Measurements from ENCODE around the gene RETREG3. TPM values are rescaled to one million over a fixed set of nuclear protein-coding genes. Genes with fewer than 3 reads are reported as not detected.

Gene RETREG3
- total and polyA plus RNA-seq, 2 of the 13 experiments (the other 11 are each of a cell fraction or from before 2014, with no cell fraction given), result 47.0 to 55.8 TPM

DNA sequence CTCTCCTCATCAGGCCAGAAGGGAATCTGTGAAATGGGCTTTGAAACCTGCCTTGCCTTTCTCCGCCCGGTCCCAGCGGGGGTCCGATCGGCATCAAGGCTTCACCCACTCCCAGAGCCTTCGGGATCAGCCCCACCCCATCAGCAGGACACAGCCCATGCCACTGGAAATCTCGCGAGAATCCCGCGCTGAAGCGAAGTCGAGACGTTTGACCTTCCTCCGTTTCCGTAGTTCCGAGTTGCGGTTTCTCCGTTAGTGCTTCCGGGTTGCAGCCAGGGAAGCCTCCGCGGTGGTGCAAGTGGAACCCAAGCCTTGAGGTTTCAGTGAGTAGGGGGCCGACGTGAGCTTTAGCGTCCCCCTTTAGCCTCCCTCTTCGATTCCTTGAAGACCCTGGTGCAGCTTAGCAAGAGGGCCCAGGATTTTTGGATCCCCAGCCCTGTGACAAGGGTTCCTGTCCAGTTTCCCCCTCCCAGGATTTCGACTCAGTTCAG is 47.2 kb downstream of the RETREG3 start, which contains the start of gene COASY (continued):
- TF ChIP-seq, protein P1, sequence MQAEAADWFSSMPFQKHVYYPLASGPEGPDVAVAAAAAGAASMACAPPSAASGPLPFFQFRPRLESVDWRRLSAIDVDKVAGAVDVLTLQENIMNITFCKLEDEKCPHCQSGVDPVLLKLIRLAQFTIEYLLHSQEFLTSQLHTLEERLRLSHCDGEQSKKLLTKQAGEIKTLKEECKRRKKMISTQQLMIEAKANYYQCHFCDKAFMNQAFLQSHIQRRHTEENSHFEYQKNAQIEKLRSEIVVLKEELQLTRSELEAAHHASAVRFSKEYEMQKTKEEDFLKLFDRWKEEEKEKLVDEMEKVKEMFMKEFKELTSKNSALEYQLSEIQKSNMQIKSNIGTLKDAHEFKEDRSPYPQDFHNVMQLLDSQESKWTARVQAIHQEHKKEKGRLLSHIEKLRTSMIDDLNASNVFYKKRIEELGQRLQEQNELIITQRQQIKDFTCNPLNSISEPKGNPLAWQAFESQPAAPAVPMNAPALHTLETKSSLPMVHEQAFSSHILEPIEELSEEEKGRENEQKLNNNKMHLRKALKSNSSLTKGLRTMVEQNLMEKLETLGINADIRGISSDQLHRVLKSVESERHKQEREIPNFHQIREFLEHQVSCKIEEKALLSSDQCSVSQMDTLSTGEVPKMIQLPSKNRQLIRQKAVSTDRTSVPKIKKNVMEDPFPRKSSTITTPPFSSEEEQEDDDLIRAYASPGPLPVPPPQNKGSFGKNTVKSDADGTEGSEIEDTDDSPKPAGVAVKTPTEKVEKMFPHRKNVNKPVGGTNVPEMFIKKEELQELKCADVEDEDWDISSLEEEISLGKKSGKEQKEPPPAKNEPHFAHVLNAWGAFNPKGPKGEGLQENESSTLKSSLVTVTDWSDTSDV (CRISPR knock-in tag; IDR thresholded peaks at IDR 0.05), result no peak
- TF ChIP-seq ZNF879 (CRISPR knock-in tag; IDR thresholded peaks at IDR 0.05) (0 out of 2 replicates have a peak, but pooled peaks have one; percentile 85), ZNF431 (CRISPR knock-in tag; IDR thresholded peaks at IDR 0.05; ENCODE audit: borderline replicate concordance, low read depth) (0 out of 2 replicates have a peak, but pooled peaks have one; percentile 75), SUZ12 (IDR thresholded peaks at IDR 0.05; ENCODE audit: low read depth, low read length) (no peak), GATA4 (IDR thresholded peaks at IDR 0.05; ENCODE audit: borderline replicate concordance, low read depth) (peak; percentile 57; the same call in 1 of the 2 replicates), ZNF792 (CRISPR knock-in tag; IDR thresholded peaks at IDR 0.05) (peak; percentile 75), AKAP8 (CRISPR knock-in tag; IDR thresholded peaks at IDR 0.05) (peak; percentile 53; the same call in 1 of the 2 replicates), SRF (IDR thresholded peaks at IDR 0.05; ENCODE audit: low read depth, low read length) (peak; percentile 43; the same call in 1 of the 2 replicates), JUN (CRISPR knock-in tag; IDR thresholded peaks at IDR 0.05) (0 out of 2 replicates have a peak, but pooled peaks have one; percentile 56), SP2 (CRISPR knock-in tag; IDR thresholded peaks at IDR 0.05) (peak; percentile 55; the same call in 1 of the 2 replicates), ZNF7 (CRISPR knock-in tag; IDR thresholded peaks at IDR 0.05) (no peak), ZNF224 (CRISPR knock-in tag; IDR thresholded peaks at IDR 0.05) (peak; percentile 94), ZNF205 (CRISPR knock-in tag; IDR thresholded peaks at IDR 0.05) (no peak; the same call in 1 of the 2 replicates), NCOA2 (CRISPR knock-in tag; IDR thresholded peaks at IDR 0.05) (no peak; the same call in 1 of the 2 replicates), ZNF550 (CRISPR knock-in tag; IDR thresholded peaks at IDR 0.05; ENCODE audit: borderline replicate concordance) (no peak)
- TF ChIP-seq, protein P2, sequence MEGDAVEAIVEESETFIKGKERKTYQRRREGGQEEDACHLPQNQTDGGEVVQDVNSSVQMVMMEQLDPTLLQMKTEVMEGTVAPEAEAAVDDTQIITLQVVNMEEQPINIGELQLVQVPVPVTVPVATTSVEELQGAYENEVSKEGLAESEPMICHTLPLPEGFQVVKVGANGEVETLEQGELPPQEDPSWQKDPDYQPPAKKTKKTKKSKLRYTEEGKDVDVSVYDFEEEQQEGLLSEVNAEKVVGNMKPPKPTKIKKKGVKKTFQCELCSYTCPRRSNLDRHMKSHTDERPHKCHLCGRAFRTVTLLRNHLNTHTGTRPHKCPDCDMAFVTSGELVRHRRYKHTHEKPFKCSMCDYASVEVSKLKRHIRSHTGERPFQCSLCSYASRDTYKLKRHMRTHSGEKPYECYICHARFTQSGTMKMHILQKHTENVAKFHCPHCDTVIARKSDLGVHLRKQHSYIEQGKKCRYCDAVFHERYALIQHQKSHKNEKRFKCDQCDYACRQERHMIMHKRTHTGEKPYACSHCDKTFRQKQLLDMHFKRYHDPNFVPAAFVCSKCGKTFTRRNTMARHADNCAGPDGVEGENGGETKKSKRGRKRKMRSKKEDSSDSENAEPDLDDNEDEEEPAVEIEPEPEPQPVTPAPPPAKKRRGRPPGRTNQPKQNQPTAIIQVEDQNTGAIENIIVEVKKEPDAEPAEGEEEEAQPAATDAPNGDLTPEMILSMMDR (CRISPR knock-in tag; IDR thresholded peaks at IDR 0.05), result no peak
- TF ChIP-seq, protein P3, sequence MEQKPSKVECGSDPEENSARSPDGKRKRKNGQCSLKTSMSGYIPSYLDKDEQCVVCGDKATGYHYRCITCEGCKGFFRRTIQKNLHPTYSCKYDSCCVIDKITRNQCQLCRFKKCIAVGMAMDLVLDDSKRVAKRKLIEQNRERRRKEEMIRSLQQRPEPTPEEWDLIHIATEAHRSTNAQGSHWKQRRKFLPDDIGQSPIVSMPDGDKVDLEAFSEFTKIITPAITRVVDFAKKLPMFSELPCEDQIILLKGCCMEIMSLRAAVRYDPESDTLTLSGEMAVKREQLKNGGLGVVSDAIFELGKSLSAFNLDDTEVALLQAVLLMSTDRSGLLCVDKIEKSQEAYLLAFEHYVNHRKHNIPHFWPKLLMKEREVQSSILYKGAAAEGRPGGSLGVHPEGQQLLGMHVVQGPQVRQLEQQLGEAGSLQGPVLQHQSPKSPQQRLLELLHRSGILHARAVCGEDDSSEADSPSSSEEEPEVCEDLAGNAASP (CRISPR knock-in tag; IDR thresholded peaks at IDR 0.05; ENCODE audit: borderline replicate concordance), result peak; percentile 73; the same call in 1 of the 2 replicates

Measured in HepG2 (cell line).